Lung (tissue), 12 donors: ENCODE results near the gene CDC42EP4. TPM values are rescaled to one million over a fixed set of nuclear protein-coding genes. Genes with fewer than 3 reads are reported as not detected.

Source experiments
- ATAC-seq: fragments of 200-7000 bp; cut with Tn5 transposase; one replicate; pipeline ENCODE4 v1.9.1; 2020; ENCODE audit warnings: moderate number of reproducible peaks; ENCODE audit not compliant: insufficient read depth, low FRiP score
- DNase-seq, 3 donors: peaks; one replicate each; pipeline ENCODE4 v3.0.0-alpha.2; 2013 to 2017
- H3K27ac ChIP-seq, 2 donors: one replicate each; pipeline ENCODE4 v1.5.1; 2013; ENCODE audit warnings: mild to moderate bottlenecking in 2 of 2, moderate library complexity in 2 of 2, control low read depth in 1 of 2, inconsistent platforms in 1 of 2, low read depth in 1 of 2, low read length in 1 of 2
- H3K27me3 ChIP-seq, 3 donors: one replicate each; pipeline ENCODE4 v1.5.1; 2013; ENCODE audit warnings: low read length in 2 of 3; ENCODE audit not compliant: control insufficient read depth in 3 of 3, insufficient read depth in 3 of 3
- H3K36me3 ChIP-seq, 4 donors: one replicate each; pipeline ENCODE4 v1.5.1; 2013; ENCODE audit warnings: low read length in 4 of 4, mild to moderate bottlenecking in 1 of 4, moderate library complexity in 1 of 4; ENCODE audit not compliant: control insufficient read depth in 4 of 4, insufficient read depth in 4 of 4
- H3K4me1 ChIP-seq, 5 donors: one replicate each; pipeline ENCODE4 v1.5.1; 2013; ENCODE audit warnings: low read length in 5 of 5, mild to moderate bottlenecking in 2 of 5, moderate library complexity in 1 of 5; ENCODE audit not compliant: control insufficient read depth in 5 of 5, insufficient read depth in 5 of 5
- H3K4me3 ChIP-seq: one replicate; pipeline ENCODE4 v1.5.1; 2013; ENCODE audit warnings: mild to moderate bottlenecking, control low read depth, moderate library complexity
- H3K9ac ChIP-seq, 2 donors: one replicate each; pipeline ENCODE4 v1.5.1; 2013; ENCODE audit warnings: low read length in 2 of 2, control low read depth in 1 of 2; ENCODE audit not compliant: insufficient read depth in 1 of 2
- H3K9me3 ChIP-seq, 4 donors: one replicate each; pipeline ENCODE4 v1.5.1; 2013; ENCODE audit warnings: low read length in 3 of 4, mild to moderate bottlenecking in 1 of 4, moderate library complexity in 1 of 4; ENCODE audit not compliant: control insufficient read depth in 4 of 4, insufficient read depth in 3 of 4
- WGBS, 2 donors: extraction: QIAGEN DNeasy Blood & Tissue Kit; methylation state at CpG; one replicate each; pipeline ENCODE4 v1.1.7; 2013; 5-methylcytosine and 5-hydroxymethylcytosine counted together
- polyA plus RNA-seq, 2 donors: library from polyadenylated mRNA; stranded (reverse); fragments of 200-250 nt; gene quantifications; one replicate each; pipeline ENCODE4 v1.2.1, GENCODE V29; 2013
- total RNA-seq, 2 donors: library from RNA; depleted of rRNA in 1 of 2; stranded (reverse); fragments of >200 nt in 1 of 2; gene quantifications; one replicate each; pipeline ENCODE4 v1.2.1, GENCODE V29; 2014 to 2021
- TF ChIP-seq, protein P1 (sequence below): IDR thresholded peaks from 2 replicates; pipeline ENCODE4 v1.5.1; 2012; ENCODE audit warnings: mild to moderate bottlenecking; ENCODE audit errors: control extremely low read depth, extremely low read depth
- donor health status: control.
- donor health status: control.
- donor health status: Bipolar disorder and iron deficiency.
- donor health status: healthy.
- donor health status: DM: yes; HTN: yes; CAD: no.

Gene CDC42EP4
- total and polyA plus RNA-seq, 4 donors = 18.6 to 56.2 (median 52.1) TPM

GRCh38 chr17:73301369-73301768 is 10.4 kb downstream of the CDC42EP4 start:
- H3K27me3 ChIP-seq = no peaks in the 10 kb centered on the region
- WGBS, 2 donors = 92 to 96% methylated on average over 2 of the region's 2 CpGs
- TF ChIP-seq, protein P1, sequence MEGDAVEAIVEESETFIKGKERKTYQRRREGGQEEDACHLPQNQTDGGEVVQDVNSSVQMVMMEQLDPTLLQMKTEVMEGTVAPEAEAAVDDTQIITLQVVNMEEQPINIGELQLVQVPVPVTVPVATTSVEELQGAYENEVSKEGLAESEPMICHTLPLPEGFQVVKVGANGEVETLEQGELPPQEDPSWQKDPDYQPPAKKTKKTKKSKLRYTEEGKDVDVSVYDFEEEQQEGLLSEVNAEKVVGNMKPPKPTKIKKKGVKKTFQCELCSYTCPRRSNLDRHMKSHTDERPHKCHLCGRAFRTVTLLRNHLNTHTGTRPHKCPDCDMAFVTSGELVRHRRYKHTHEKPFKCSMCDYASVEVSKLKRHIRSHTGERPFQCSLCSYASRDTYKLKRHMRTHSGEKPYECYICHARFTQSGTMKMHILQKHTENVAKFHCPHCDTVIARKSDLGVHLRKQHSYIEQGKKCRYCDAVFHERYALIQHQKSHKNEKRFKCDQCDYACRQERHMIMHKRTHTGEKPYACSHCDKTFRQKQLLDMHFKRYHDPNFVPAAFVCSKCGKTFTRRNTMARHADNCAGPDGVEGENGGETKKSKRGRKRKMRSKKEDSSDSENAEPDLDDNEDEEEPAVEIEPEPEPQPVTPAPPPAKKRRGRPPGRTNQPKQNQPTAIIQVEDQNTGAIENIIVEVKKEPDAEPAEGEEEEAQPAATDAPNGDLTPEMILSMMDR = no peak

GRCh38 chr17:73300392-73300791 is 11.4 kb downstream of the CDC42EP4 start:
- no peak for DNase-seq
- Histone ChIP-seq H3K27me3 (no peaks in the 10 kb centered on the region), H3K4me1 (peaks cover 25 to 40% (median 27%) of the 10 kb centered on the region in 5 donors), H3K9me3 (no peaks in the 10 kb centered on the region), H3K36me3 (peaks cover 0 to 5% (median 0%) of the 10 kb centered on the region in 4 donors), H3K27ac (peak overlapping the region in 1 of 2 donors; percentile 65), H3K4me3 (no peak overlapping the region), H3K9ac (no peak overlapping the region)
- TF ChIP-seq, protein P1 = no peak
- WGBS, 2 donors = 75 to 85% methylated on average over 3 of the region's 3 CpGs
- no peak for ATAC-seq

More at GRCh38 chr17:73301369-73301768, 10.4 kb downstream of the CDC42EP4 start:
- Histone ChIP-seq H3K9me3 (no peaks in the 10 kb centered on the region), H3K27ac (peak overlapping the region in 1 of 2 donors; percentile 37), H3K9ac (no peak overlapping the region), H3K4me3 (no peak overlapping the region), H3K36me3 (peaks cover 0 to 8% (median 2%) of the 10 kb centered on the region in 4 donors), H3K4me1 (peaks cover 30 to 50% (median 33%) of the 10 kb centered on the region in 5 donors)
- DNase-seq = no peak
- ATAC-seq = no peak

GRCh38 chr17:73297934-73298861 is 13.6 kb downstream of the CDC42EP4 start:
- no peaks in the 10 kb centered on the region for H3K27me3 ChIP-seq
- ATAC-seq (no peak), DNase-seq (no peak)
- TF ChIP-seq, protein P1 = no peak
- H3K9ac ChIP-seq = peak overlapping the region in 1 of 2 donors; percentile 14
- peaks cover 0 to 3% (median under 1%) of the 10 kb centered on the region in 4 donors for H3K36me3 ChIP-seq
- H3K4me3 ChIP-seq = no peak overlapping the region
- H3K4me1 ChIP-seq = peaks cover 18 to 32% (median 25%) of the 10 kb centered on the region in 5 donors
- H3K27ac ChIP-seq = peak overlapping the region; percentile 17 to 57
- H3K9me3 ChIP-seq = no peaks in the 10 kb centered on the region
- WGBS, 2 donors = 46 to 53% methylated on average over 15 of the region's 15 CpGs
